AG08396 (cell line): ENCODE measurements around the gene ANXA4.

ENCODE experiments used
- DNase-seq: peaks from one replicate; pipeline ENCODE4 v3.0.0; 2012; ENCODE audit warnings: low spot score, mixed read lengths

Gene ANXA4

DNA sequence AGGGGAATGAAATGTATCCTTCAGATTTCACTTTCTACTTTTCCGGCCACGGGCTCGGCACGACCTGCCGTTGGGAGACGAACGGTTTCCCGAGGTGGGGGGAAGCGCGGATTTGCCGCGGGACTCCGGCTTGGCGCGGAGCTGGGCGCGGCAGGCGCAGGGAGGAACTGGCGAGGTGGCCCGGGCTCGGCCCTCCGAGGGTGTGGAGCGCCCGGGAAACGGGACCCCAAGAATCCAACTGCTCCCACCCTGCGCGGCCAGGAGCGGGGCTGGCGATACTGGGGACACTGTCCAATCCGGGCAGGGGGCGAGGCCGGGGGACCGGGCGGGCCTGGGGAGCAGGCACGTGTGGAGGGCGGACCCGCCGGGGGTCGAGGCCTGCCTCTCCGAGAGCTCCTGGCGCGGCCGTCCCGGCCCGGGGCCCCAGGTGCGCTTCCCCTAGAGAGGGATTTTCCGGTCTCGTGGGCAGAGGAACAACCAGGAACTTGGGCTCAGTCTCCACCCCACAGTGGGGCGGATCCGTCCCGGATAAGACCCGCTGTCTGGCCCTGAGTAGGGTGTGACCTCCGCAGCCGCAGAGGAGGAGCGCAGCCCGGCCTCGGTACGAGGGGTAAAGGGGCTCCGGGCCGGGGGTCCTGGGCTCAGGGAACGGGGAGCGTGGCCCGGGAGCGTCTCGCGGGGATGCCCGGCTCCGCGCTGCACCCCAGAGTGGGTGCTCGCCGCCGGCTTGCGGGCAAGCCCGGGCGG lies at the start of gene ANXA4:
Gene ANXA4 (plus strand): TSS at position 560 of the 747 bp plus-strand sequence. CDS start 39,432 bp downstream, outside the sequence.
- DNase-seq: peak; percentile 84

GRCh38 chr2:69692424-69692823 lies 49.5 kb upstream of the ANXA4 start:
- DNase-seq: peak; percentile 27

GRCh38 chr2:69693059-69693774 lies 48.7 kb upstream of the ANXA4 start:
- no peak for DNase-seq

- no peak for DNase-seq
These were observed 48.0 kb upstream of the ANXA4 start for GRCh38 chr2:69693775-69694450.

DNA sequence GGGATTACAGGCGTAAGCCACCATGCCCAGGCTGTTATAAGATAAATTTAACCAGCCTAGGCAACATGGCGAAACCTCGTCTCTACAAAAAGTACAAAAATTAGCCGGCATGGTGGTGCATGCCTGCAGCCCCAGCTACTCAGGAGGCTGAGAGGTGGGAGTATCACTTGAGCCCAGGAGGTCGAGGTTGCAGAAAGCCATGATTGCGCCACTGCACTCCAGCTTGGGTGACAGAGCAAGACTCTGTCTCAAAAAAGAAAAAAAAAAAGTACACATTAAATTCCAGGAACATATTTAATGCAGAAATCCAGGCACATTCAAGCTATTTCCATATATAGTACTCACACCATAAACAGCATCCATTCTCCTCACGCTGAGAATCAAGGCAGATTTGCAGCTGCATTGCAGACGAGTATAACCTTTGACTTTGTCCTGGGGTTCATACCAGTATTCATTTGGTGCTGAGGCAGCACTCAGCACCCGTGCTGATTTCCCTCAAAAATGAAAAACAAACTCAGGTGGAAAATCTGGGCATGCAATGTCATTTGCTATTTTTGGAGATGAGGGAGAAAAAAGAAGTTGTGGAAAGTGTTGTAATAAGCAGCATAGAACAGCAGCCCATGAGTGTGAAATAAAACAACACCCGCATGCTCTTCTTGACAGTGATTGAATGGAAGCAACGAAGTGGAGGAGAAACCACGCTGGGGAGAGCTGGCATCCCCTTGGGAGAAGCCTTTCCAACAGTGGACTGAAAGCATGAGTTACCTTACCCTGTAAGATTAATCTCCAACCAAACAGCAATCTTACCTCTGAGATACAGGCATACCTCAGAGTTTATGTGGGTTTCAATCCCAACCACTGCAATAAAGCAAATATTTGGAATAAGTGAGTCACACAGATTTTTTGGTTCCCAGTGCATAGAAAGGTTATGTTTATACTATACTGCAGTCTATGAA lies 46.8 kb upstream of the ANXA4 start:
- peak; percentile 18 for DNase-seq

DNA sequence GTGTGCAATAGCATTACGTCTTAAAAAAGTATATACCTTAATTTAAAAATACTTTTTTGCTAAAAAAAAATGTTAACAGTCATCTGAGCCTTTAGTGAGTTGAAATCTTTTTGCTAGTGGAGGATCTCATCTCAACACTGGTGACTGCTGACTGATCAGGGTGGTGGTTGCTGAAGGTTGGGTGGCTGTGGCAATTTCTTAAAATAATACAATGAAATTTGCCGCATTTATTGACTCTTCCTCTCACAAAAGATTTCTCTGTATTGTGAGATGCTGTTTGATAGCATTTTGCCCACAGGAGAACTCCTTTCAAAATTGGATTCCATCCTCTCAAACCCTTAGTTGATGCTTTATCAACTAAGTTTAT lies 46.1 kb upstream of the ANXA4 start:
- no peak for DNase-seq

- DNase-seq: no peak
These were observed 41.6 kb upstream of the ANXA4 start for GRCh38 chr2:69700381-69700780.

- no peak for DNase-seq
These were observed 40.6 kb upstream of the ANXA4 start for GRCh38 chr2:69701100-69701945.

DNA sequence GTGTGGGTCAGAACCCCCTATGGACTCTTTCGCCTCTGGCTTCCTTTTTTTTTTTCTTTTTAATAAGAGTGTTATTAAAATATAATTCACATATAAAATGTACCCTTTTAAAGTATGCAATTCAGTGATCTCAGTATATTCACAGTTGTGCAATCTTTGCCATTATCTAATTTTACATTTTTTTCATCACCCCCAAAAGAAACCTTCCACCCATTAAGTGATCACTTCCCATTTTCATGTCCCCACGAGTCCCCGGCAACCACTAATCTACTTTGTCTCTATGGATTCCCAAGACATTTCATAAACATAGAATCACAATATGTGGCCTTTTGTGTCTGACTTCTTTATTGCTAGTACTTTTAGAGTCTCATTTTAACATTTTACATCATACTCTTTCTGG lies 38.7 kb upstream of the ANXA4 start:
- no peak for DNase-seq

DNA sequence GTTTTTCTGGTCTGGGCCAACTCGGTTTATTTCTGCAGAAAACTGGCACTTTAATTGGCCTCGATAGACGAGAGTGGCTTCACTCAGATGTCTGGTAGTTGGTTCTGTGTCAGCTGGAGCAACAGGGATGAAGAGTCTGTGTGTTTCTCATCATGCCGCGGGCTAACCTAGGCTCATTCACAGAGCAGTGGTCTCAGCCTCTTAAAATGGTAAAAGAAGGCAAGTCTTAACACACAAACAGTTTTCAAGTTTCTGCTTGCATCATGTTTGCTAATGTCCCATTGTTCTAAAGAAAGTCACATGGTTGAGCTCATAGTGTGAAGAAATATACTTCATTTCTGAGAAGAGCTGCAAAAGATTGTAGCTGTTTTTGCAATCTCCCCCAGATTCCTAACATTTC lies 37.5 kb upstream of the ANXA4 start:
- DNase-seq: no peak

GRCh38 chr2:69709290-69709689 lies 32.6 kb upstream of the ANXA4 start:
- DNase-seq: no peak

DNA sequence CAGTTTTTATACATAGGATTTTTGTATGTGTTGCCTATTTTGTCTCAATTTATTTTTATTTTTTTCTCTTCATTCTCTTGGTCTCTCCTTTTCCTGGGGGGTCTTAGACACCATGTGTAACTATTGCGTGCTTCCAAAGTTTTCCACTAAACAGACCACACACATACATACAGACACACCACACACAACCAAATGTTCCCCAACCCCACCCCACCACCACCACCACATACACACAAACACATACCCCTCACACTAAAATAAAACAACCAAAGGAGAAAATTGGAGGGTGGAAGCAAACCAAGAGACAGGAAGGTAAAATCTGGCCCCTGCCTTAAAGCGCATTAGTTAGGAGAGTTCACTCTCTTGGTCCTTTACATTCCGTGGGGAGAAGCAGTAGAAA lies 30.0 kb upstream of the ANXA4 start:
- DNase-seq: no peak

- DNase-seq: no peak
These were observed 27.9 kb upstream of the ANXA4 start for GRCh38 chr2:69714024-69714423.

- DNase-seq: peak; percentile 73
These were observed 27.3 kb upstream of the ANXA4 start for GRCh38 chr2:69714539-69715220.

GRCh38 chr2:69715964-69716363 lies 26.0 kb upstream of the ANXA4 start:
- no peak for DNase-seq

- peak; percentile 27 for DNase-seq
These were observed 25.3 kb upstream of the ANXA4 start for GRCh38 chr2:69716555-69717120.

DNA sequence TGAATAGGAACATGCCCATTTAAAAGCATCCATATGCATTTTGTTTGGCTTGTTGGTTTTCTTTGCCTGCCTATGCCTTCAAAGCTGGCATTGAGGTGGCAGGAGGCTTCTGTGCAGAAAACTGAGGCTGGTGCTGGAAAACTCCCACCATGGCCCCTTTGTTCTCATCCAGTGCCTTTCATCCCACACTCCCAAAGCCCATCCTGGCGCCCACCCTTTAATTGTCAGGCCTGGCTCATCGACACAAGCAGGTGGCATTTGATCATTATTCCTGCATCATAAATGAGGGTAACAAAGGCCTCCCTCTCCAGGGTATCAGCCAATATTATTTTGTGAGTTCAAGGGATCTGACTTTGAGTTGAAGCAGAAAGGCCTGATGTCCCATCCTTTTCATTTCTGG lies 24.7 kb upstream of the ANXA4 start:
- no peak for DNase-seq

DNA sequence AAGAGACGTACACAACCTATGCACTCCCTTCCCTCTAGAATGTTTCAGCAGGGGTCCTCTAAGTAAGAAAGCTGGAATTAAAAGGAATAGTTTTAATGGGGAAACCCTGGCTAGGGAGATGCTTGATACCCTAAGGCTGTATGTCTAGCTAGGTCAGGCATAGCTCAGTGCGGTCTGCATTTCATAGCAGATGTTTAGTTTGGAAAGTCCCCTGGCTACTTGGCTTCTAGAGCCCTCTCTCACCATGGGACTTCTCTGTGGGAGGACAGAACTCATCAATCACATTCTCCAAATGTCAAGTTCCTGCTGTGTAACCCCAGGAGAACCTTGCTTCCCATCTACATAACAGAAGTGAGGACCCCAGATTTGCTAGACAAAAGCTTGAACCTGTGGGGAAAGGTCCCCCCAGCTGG lies 24.1 kb upstream of the ANXA4 start:
- no peak for DNase-seq

GRCh38 chr2:69718338-69718965 lies 23.5 kb upstream of the ANXA4 start:
- DNase-seq: no peak

DNA sequence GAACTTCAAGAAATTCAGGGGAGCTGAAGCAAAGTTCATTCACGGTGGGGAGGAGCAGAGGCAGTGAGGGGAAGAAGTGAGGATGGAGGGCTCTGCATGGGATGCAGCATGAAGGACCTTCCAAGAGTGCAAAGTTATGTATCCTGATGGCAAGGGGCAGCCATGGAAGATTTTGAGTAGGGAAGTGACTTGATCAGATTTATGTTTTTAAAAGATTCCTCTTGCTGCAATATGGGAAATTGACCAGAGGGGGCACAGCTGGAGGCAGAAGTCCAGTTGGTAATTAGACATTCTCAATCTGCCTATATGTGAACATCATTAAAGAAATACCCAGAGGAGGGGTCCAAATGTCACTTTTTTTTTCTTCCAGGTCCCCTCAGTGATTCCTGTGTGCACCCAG lies 21.5 kb upstream of the ANXA4 start:
- DNase-seq: no peak
